ENCODE data around the gene CYP2C8. TPM values are rescaled to one million over a fixed set of nuclear protein-coding genes. Genes with fewer than 3 reads are reported as not detected.

Gene CYP2C8
- polyA plus RNA-seq, 1 donor from 2014 or later: 5.1 TPM

DNA sequence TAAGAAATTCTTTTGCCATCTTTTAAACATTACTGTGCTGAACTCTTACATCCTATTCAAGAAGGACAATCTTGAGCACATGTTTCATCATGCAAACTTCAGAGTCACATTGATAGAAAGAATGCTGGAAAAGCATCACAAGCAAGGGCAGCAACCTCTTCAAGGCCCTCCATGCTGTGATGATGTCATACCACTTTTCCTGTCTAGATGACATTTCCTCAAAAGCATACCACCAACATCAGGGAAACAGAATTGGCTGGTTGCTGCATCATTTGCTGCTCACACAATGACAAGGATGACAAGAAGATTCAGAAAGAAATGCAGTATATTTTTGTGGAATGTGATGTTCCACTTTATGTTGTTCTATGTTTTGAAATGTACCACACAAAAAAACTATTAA is 37.6 kb downstream of the CYP2C8 start:
- no peaks in the 10 kb centered on the region for H3K36me3 ChIP-seq (ENCODE audit: insufficient read depth, low read length)
- H2AFZ ChIP-seq (ENCODE audit: low read depth, low read length): peak overlapping the region; percentile 28
- no peaks in the 10 kb centered on the region for H3K9me2 ChIP-seq (ENCODE audit: insufficient read depth, low read length)
- H3K27me3 ChIP-seq (ENCODE audit: insufficient read depth, low read depth, low read length): no peaks in the 10 kb centered on the region
- H3F3A ChIP-seq (ENCODE audit: insufficient read depth, low read length, poor library complexity, severe bottlenecking): no peaks in the 10 kb centered on the region
- peak overlapping the region; percentile 6 for H3K4me3 ChIP-seq (ENCODE audit: low read length)
- no peaks in the 10 kb centered on the region for H4K20me1 ChIP-seq (ENCODE audit: insufficient read depth)
- no peak overlapping the region for H3K4me2 ChIP-seq (ENCODE audit: low read length)
- H3K9me3 ChIP-seq (ENCODE audit: low read length): no peaks in the 10 kb centered on the region
- H3K9ac ChIP-seq (ENCODE audit: low read length): peak overlapping the region; percentile 9
- no peaks in the 10 kb centered on the region for H3K79me2 ChIP-seq (replicated peaks; ENCODE audit: insufficient read depth, low read length)
- TF ChIP-seq POLR2AphosphoS5 (IDR thresholded peaks at IDR 0.05) (peak; percentile 81), RAD21 (conservative IDR thresholded peaks at IDR 0.05) (no peak), EP300 (conservative IDR thresholded peaks at IDR 0.05; ENCODE audit: poor library complexity, severe bottlenecking) (peak; percentile 91), MXI1 (conservative IDR thresholded peaks at IDR 0.05; ENCODE audit: poor library complexity, severe bottlenecking) (no peak), TAF1 (IDR thresholded peaks at IDR 0.05; ENCODE audit: low read depth) (no peak), EZH2 (IDR thresholded peaks at IDR 0.05; ENCODE audit: borderline replicate concordance, insufficient read depth, low read length, poor library complexity, severe bottlenecking) (no peak), SMC3 (conservative IDR thresholded peaks at IDR 0.05; ENCODE audit: poor library complexity) (no peak), REST (IDR thresholded peaks at IDR 0.05; ENCODE audit: borderline replicate concordance) (no peak)
- TF ChIP-seq, protein P1, sequence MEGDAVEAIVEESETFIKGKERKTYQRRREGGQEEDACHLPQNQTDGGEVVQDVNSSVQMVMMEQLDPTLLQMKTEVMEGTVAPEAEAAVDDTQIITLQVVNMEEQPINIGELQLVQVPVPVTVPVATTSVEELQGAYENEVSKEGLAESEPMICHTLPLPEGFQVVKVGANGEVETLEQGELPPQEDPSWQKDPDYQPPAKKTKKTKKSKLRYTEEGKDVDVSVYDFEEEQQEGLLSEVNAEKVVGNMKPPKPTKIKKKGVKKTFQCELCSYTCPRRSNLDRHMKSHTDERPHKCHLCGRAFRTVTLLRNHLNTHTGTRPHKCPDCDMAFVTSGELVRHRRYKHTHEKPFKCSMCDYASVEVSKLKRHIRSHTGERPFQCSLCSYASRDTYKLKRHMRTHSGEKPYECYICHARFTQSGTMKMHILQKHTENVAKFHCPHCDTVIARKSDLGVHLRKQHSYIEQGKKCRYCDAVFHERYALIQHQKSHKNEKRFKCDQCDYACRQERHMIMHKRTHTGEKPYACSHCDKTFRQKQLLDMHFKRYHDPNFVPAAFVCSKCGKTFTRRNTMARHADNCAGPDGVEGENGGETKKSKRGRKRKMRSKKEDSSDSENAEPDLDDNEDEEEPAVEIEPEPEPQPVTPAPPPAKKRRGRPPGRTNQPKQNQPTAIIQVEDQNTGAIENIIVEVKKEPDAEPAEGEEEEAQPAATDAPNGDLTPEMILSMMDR (IDR thresholded peaks at IDR 0.05; ENCODE audit: poor library complexity, severe bottlenecking): no peak
- peak overlapping the region; percentile 64 for H3K27ac ChIP-seq (ENCODE audit: low read length)

DNA sequence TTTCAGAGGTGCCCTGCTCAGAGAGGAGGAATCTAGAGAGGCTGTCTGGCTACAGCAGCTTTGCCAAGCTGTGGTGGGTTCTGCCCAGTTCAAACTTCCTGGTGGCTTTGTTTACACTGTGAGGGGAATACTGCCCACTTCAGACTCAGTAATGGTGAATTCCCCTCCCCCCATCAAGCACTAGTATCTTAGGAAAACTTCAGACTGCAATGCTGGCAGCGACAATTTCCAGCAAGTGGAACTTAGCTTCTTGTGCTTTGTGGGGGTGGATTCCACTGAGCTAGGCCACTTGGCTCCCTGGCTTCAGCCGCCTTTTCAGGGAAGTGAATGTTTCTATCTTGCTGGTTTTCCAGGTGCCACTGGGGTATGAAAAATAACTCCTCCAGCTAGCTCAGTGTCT is 42.8 kb downstream of the CYP2C8 start:
- Histone ChIP-seq H4K20me1 (ENCODE audit: insufficient read depth) (no peaks in the 10 kb centered on the region), H3K9me2 (ENCODE audit: insufficient read depth, low read length) (no peaks in the 10 kb centered on the region), H3K9me3 (ENCODE audit: low read length) (no peaks in the 10 kb centered on the region), H3K36me3 (ENCODE audit: insufficient read depth, low read length) (no peaks in the 10 kb centered on the region), H3F3A (ENCODE audit: insufficient read depth, low read length, poor library complexity, severe bottlenecking) (no peaks in the 10 kb centered on the region), H3K79me2 (replicated peaks; ENCODE audit: insufficient read depth, low read length) (no peaks in the 10 kb centered on the region), H3K27ac (ENCODE audit: low read length) (no peak overlapping the region), H3K27me3 (ENCODE audit: insufficient read depth, low read depth, low read length) (no peaks in the 10 kb centered on the region), H3K9ac (ENCODE audit: low read length) (no peak overlapping the region), H3K4me2 (ENCODE audit: low read length) (no peak overlapping the region), H3K4me3 (ENCODE audit: low read length) (no peak overlapping the region), H2AFZ (ENCODE audit: low read depth, low read length) (no peak overlapping the region)
- TF ChIP-seq POLR2AphosphoS5 (IDR thresholded peaks at IDR 0.05) (no peak), MXI1 (conservative IDR thresholded peaks at IDR 0.05; ENCODE audit: poor library complexity, severe bottlenecking) (no peak), SMC3 (conservative IDR thresholded peaks at IDR 0.05; ENCODE audit: poor library complexity) (no peak), REST (IDR thresholded peaks at IDR 0.05; ENCODE audit: borderline replicate concordance) (no peak), TAF1 (IDR thresholded peaks at IDR 0.05; ENCODE audit: low read depth) (no peak), RAD21 (conservative IDR thresholded peaks at IDR 0.05) (no peak), EP300 (conservative IDR thresholded peaks at IDR 0.05; ENCODE audit: poor library complexity, severe bottlenecking) (no peak), EZH2 (IDR thresholded peaks at IDR 0.05; ENCODE audit: borderline replicate concordance, insufficient read depth, low read length, poor library complexity, severe bottlenecking) (no peak)
- TF ChIP-seq, protein P1 (IDR thresholded peaks at IDR 0.05; ENCODE audit: poor library complexity, severe bottlenecking): no peak
